UCSD-AML1 (cell line): Measurements from ENCODE around the gene SPRYD4.
A peak's percentile ranks its signal among the peaks of the same experiment; 100 is the strongest.

Experiments used
- DNase-seq: peaks from one replicate; lab custom pipeline; 2025; ENCODE audit not compliant: unreplicated experiment; lab: John Stamatoyannopoulos, UW

The SPRYD4 gene

DNA sequence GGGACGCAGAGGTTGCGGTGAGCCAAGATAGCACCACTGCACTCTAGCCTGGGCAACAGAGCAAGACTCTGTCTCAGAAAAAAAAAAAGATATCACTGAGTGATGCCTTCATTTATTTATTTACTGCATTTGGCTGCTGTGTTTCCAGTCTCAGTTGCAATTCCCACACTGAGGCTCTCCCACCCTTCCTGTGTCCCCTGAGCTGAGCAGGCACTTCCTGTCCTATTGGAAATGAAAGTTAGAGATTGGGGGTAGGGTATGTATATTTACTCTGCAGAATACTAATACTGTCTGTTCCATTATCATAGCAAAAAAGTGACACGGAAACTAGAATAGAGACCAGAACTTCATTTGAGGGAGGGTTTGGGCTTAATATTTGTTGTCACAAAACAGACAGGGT, 51.7 kb downstream of the SPRYD4 start:
- no peak for DNase-seq

GRCh38 chr12:56520506-56520905, 52.1 kb downstream of the SPRYD4 start:
- DNase-seq = no peak

GRCh38 chr12:56521209-56521589, 52.8 kb downstream of the SPRYD4 start:
- DNase-seq = no peak

- DNase-seq = peak; percentile 46
Measured at GRCh38 chr12:56521590-56522371, 53.4 kb downstream of the SPRYD4 start, which contains the start of gene RBMS2. Gene RBMS2, plus strand, starts transcription at chr12:56521820. Its CDS starts 204 bp downstream, at chr12:56522024.

DNA sequence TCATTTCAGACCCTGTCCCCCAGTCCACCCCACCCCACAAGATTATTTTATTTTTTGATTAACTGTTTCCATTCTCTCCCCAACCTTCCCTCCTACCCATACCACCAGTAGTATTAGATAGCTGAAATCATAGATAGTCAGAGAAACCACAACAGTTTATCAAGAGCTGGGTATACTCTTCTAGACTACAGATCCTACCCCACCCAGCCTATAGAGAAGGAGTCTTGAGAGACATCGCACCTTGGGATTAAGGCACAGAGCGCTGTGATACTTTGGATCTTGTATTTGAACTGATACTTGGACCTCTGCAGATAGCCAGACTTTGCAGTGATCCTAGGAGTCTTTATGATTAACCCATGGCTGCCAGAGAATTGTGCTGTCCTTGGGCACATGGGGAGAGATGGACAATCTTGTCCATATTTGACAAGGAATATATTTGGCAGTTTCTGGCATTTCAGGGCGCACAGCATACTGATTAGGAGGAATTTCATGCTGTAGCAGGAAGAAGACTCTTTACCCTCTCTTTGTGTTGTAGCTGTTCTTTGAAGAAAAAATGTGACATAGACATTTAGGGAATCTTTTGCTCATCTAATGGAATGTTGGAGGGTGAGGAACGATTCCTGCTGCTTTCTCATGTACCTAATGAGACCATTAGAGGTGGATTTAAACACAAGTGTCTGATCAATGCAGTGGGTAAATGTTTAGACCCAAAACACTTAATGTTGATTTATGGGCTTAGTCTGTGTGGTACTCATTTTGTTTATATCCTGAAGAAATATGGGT, 54.2 kb downstream of the SPRYD4 start:
- no peak for DNase-seq

- DNase-seq = no peak
Measured at GRCh38 chr12:56528846-56529245, 60.5 kb downstream of the SPRYD4 start.
